ENCODE results near the gene SPRED3.
A peak's percentile ranks its signal among the peaks of the same experiment; 100 is the strongest.
"Not testable (repeated sequence)": the region's sequence is repeated elsewhere in the genome, so short reads cannot be mapped to it uniquely, and the experiment has no call there.

The SPRED3 gene

GRCh38 chr19:38425222-38425809 is 36.8 kb downstream of the SPRED3 start:
- Histone ChIP-seq H3K9me2 (replicated peaks; ENCODE audit: low read depth, low read length) (no peaks in the 10 kb centered on the region), H3K27me3 (ENCODE audit: insufficient read depth, low read length, poor library complexity, severe bottlenecking) (no peaks in the 10 kb centered on the region), H3K9ac (ENCODE audit: low read depth, low read length, poor library complexity, severe bottlenecking) (peak overlapping the region; percentile 68), H4K20me1 (ENCODE audit: insufficient read depth, low read length, poor library complexity, severe bottlenecking) (no peaks in the 10 kb centered on the region), H3K36me3 (ENCODE audit: insufficient read depth, low read length) (no peaks in the 10 kb centered on the region), H3K79me2 (ENCODE audit: insufficient read depth, low read length) (no peaks in the 10 kb centered on the region), H2AFZ (ENCODE audit: low read length) (no peak overlapping the region; the same call in 1 of the 2 replicates), H3K9me3 (ENCODE audit: insufficient read depth, low read depth, low read length) (no peaks in the 10 kb centered on the region), H3K4me2 (ENCODE audit: low read depth, low read length, poor library complexity, severe bottlenecking) (peak overlapping the region; percentile 82), H3K4me1 (ENCODE audit: insufficient read depth, low read length, poor library complexity, severe bottlenecking) (peaks cover 19% of the 10 kb centered on the region), H3K4me3 (ENCODE audit: low read length, poor library complexity, severe bottlenecking) (peak overlapping the region; percentile 69), H3F3A (ENCODE audit: low read depth) (no peaks in the 10 kb centered on the region)
- TF ChIP-seq CTCF (conservative IDR thresholded peaks at IDR 0.05; ENCODE audit: low read length) (no peak), EZH2phosphoT487 (IDR thresholded peaks at IDR 0.05; ENCODE audit: borderline replicate concordance) (no peak)

GRCh38 chr19:38425810-38426466 is 37.4 kb downstream of the SPRED3 start, which contains the start of gene RASGRP4:
Gene RASGRP4 (minus strand): TSS chr19:38426219. CDS start chr19:38426091, 128 bp downstream.
- peak within 1 kb of the TSS; percentile 69 for H3K4me3 ChIP-seq (ENCODE audit: low read length, poor library complexity, severe bottlenecking)
- H3K27me3 ChIP-seq (ENCODE audit: insufficient read depth, low read length, poor library complexity, severe bottlenecking), result no peaks in the 10 kb centered on the region
- no peaks in the 10 kb centered on the region for H3K9me2 ChIP-seq (replicated peaks; ENCODE audit: low read depth, low read length)
- TF ChIP-seq CTCF (conservative IDR thresholded peaks at IDR 0.05; ENCODE audit: low read length) (peak; percentile 22; the same call in 1 of the 2 replicates), EZH2phosphoT487 (IDR thresholded peaks at IDR 0.05; ENCODE audit: borderline replicate concordance) (no peak)
- H3K4me1 ChIP-seq (ENCODE audit: insufficient read depth, low read length, poor library complexity, severe bottlenecking), result peaks cover 19% of the 10 kb centered on the region
- H3K36me3 ChIP-seq (ENCODE audit: insufficient read depth, low read length), result no peaks in the 10 kb centered on the region
- H2AFZ ChIP-seq (ENCODE audit: low read length), result no peak within 1 kb of the TSS; the same call in 1 of the 2 replicates
- H3K4me2 ChIP-seq (ENCODE audit: low read depth, low read length, poor library complexity, severe bottlenecking), result peak within 1 kb of the TSS; percentile 82
- H4K20me1 ChIP-seq (ENCODE audit: insufficient read depth, low read length, poor library complexity, severe bottlenecking), result no peaks in the 10 kb centered on the region
- no peaks in the 10 kb centered on the region for H3F3A ChIP-seq (ENCODE audit: low read depth)
- peak within 1 kb of the TSS; percentile 68 for H3K9ac ChIP-seq (ENCODE audit: low read depth, low read length, poor library complexity, severe bottlenecking)
- H3K9me3 ChIP-seq (ENCODE audit: insufficient read depth, low read depth, low read length), result no peaks in the 10 kb centered on the region
- no peaks in the 10 kb centered on the region for H3K79me2 ChIP-seq (ENCODE audit: insufficient read depth, low read length)

DNA sequence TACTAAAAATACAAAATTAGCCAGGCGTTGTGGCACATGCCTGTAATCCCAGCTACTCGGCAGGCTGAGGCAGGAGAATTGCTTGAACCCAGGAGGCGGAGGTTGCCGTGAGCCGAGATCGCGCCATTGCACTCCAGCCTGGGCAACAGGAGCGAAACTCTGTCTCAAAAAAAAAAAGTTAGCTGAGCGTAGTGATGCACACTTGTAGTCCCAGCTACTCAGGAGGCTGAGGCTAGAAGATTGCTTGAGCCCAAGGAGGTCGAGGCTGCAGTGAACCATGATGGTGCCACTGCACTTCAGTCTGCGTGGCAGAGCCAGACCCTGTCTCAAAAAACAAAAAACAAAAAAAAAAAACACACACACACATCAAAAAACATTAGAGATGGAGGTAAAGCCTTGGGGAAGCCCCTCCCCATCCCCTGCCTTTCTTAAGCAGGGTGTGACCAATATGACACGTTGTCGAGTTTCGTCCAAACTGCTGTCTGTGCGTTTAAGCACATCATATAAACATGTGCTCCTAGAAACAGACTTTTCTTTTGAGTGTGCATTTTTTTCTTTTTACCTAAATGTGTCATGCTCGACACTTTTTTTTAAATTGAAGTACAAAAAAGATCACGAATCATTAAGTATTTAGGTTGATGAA is 38.7 kb downstream of the SPRED3 start:
- H2AFZ ChIP-seq (ENCODE audit: low read length); H3K27me3 ChIP-seq (ENCODE audit: insufficient read depth, low read length, poor library complexity, severe bottlenecking); H3K4me3 ChIP-seq (ENCODE audit: low read length, poor library complexity, severe bottlenecking); H3K4me2 ChIP-seq (ENCODE audit: low read depth, low read length, poor library complexity, severe bottlenecking); H3K9ac ChIP-seq (ENCODE audit: low read depth, low read length, poor library complexity, severe bottlenecking); H3K9me2 ChIP-seq (replicated peaks; ENCODE audit: low read depth, low read length); H3K79me2 ChIP-seq (ENCODE audit: insufficient read depth, low read length); H3K36me3 ChIP-seq (ENCODE audit: insufficient read depth, low read length); H3K9me3 ChIP-seq (ENCODE audit: insufficient read depth, low read depth, low read length); H4K20me1 ChIP-seq (ENCODE audit: insufficient read depth, low read length, poor library complexity, severe bottlenecking); H3F3A ChIP-seq (ENCODE audit: low read depth): not testable (repeated sequence)
- peaks cover 19% of the 10 kb centered on the region for H3K4me1 ChIP-seq (ENCODE audit: insufficient read depth, low read length, poor library complexity, severe bottlenecking)
